Endometrial microvascular endothelial cells (primary cell): Measurements from ENCODE around the gene UBN2. TPM values are rescaled to one million over a fixed set of nuclear protein-coding genes. Genes with fewer than 3 reads are reported as not detected.
"Not testable (repeated sequence)": the region's sequence is repeated elsewhere in the genome, so short reads cannot be mapped to it uniquely, and the experiment has no call there.

Experiments
- in situ Hi-C: cut with HindIII; loops from 2 replicates; pipeline ENCODE4 v1.10.0; 2017; ENCODE audit warnings: low sequenced_read_pairs, low pct_unique_long_range_greater_than_20kb; ENCODE audit errors: inconsistent ontology term
- total RNA-seq: library from RNA; depleted of rRNA; stranded (reverse); fragments of >200 nt; gene quantifications from one replicate; pipeline ENCODE4 v1.2.3, GENCODE V29; 2015; ENCODE audit errors: inconsistent ontology term

UBN2 gene
- total RNA-seq = 3.1 TPM

- in situ Hi-C loops = no loop called here
Measured at GRCh38 chr7:139230774-139231512, at the start of gene UBN2. UBN2 (plus strand) TSS chr7:139231237; CDS start chr7:139231485, 248 bp downstream.

- in situ Hi-C loops = no loop called here
Measured at GRCh38 chr7:139181404-139181803, 49.6 kb upstream of the UBN2 start.

- in situ Hi-C loops = no loop called here
Measured at GRCh38 chr7:139182363-139182762, 48.7 kb upstream of the UBN2 start.

- in situ Hi-C loops = no loop called here
Measured at GRCh38 chr7:139183251-139183650, 47.8 kb upstream of the UBN2 start.

- in situ Hi-C loops = no loop called here
Measured at GRCh38 chr7:139183878-139184338, 47.1 kb upstream of the UBN2 start.

GRCh38 chr7:139186146-139186545 lies 44.9 kb upstream of the UBN2 start:
- in situ Hi-C loops = no loop called here

- in situ Hi-C loops = no loop called here
Measured at GRCh38 chr7:139189357-139189756, 41.7 kb upstream of the UBN2 start.

GRCh38 chr7:139192014-139192706 lies 38.9 kb upstream of the UBN2 start:
- in situ Hi-C loops = no loop called here

- in situ Hi-C loops = no loop called here
Measured at GRCh38 chr7:139200382-139200781, 30.7 kb upstream of the UBN2 start.

GRCh38 chr7:139203992-139204391 lies 27.0 kb upstream of the UBN2 start:
- in situ Hi-C loops = no loop called here

GRCh38 chr7:139205843-139206242 lies 25.2 kb upstream of the UBN2 start:
- in situ Hi-C loops = no loop called here

- in situ Hi-C loops = no loop called here
Measured at GRCh38 chr7:139212133-139212532, 18.9 kb upstream of the UBN2 start.

- in situ Hi-C loops = not testable (repeated sequence)
Measured at GRCh38 chr7:139213489-139213888, 17.5 kb upstream of the UBN2 start.

GRCh38 chr7:139218173-139218572 lies 12.9 kb upstream of the UBN2 start:
- in situ Hi-C loops = no loop called here

- in situ Hi-C loops = no loop called here
Measured at GRCh38 chr7:139224219-139224618, 6.8 kb upstream of the UBN2 start.

GRCh38 chr7:139224836-139225235 lies 6.2 kb upstream of the UBN2 start:
- in situ Hi-C loops = not testable (repeated sequence)

- in situ Hi-C loops = not testable (repeated sequence)
Measured at GRCh38 chr7:139225286-139226157, 5.5 kb upstream of the UBN2 start.

- in situ Hi-C loops = not testable (repeated sequence)
Measured at GRCh38 chr7:139226158-139226515, 4.9 kb upstream of the UBN2 start.

GRCh38 chr7:139226988-139227488 lies 4.0 kb upstream of the UBN2 start:
- in situ Hi-C loops = not testable (repeated sequence)
